ENCODE measurements around the gene TAS2R19.

Gene TAS2R19

GRCh38 chr12:10986812-10987211 lies 35.6 kb downstream of the TAS2R19 start, which contains the start of gene TAS2R50:
TAS2R50 (minus strand) TSS chr12:10986912; CDS start chr12:10986860, 52 bp downstream.
- TF ChIP-seq NFIC (IDR thresholded peaks at IDR 0.05): no peak
- no peak for TF ChIP-seq TAF1 (IDR thresholded peaks at IDR 0.05; ENCODE audit: low read depth)

DNA sequence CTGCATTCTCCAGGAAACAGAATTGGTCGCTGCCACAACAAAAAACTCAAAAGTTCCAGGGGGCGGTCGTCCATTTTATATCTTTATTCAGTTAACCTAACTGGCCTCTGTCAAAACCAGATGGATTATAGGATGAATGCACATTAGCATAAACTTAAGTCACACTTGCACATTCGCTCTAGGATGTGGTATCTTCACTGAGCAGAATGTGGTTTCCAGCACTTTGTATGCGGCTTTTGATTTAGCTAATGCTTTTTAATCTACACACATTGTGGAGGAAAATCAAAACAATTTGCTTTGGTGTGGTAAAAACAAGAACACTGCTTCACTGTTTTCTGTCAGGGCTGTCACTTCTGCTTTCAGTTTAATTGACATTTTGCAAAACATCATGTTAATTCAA lies 40.2 kb downstream of the TAS2R19 start:
- TF ChIP-seq FOXM1 (IDR thresholded peaks at IDR 0.05; ENCODE audit: borderline replicate concordance, low read depth) (no peak), CEBPB (IDR thresholded peaks at IDR 0.05) (no peak), MAX (IDR thresholded peaks at IDR 0.05) (no peak)

GRCh38 chr12:10974965-10975364 lies 47.5 kb downstream of the TAS2R19 start:
- no peak for TF ChIP-seq CEBPB (IDR thresholded peaks at IDR 0.05)
- no peak for TF ChIP-seq REST (IDR thresholded peaks at IDR 0.05; ENCODE audit: low read depth)
- TF ChIP-seq, protein P1, sequence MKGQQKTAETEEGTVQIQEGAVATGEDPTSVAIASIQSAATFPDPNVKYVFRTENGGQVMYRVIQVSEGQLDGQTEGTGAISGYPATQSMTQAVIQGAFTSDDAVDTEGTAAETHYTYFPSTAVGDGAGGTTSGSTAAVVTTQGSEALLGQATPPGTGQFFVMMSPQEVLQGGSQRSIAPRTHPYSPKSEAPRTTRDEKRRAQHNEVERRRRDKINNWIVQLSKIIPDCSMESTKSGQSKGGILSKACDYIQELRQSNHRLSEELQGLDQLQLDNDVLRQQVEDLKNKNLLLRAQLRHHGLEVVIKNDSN (IDR thresholded peaks at IDR 0.05): no peak
- TF ChIP-seq CREB1 (IDR thresholded peaks at IDR 0.05; ENCODE audit: low read depth): no peak
- TF ChIP-seq TEAD4 (IDR thresholded peaks at IDR 0.05): no peak
- TF ChIP-seq EP300 (IDR thresholded peaks at IDR 0.05; ENCODE audit: borderline replicate concordance): no peak
- TF ChIP-seq FOXM1 (IDR thresholded peaks at IDR 0.05; ENCODE audit: borderline replicate concordance, low read depth): no peak
- no peak for TF ChIP-seq EGR1 (IDR thresholded peaks at IDR 0.05)
- TF ChIP-seq YY1 (IDR thresholded peaks at IDR 0.05; ENCODE audit: low read depth): no peak
- TF ChIP-seq TCF12 (IDR thresholded peaks at IDR 0.05; ENCODE audit: low read depth): no peak
- TF ChIP-seq TAF1 (IDR thresholded peaks at IDR 0.05; ENCODE audit: low read depth): no peak
- no peak for TF ChIP-seq MAX (IDR thresholded peaks at IDR 0.05)
- TF ChIP-seq ZBTB7A (IDR thresholded peaks at IDR 0.05; ENCODE audit: low read depth): no peak
- no peak for TF ChIP-seq RAD21 (IDR thresholded peaks at IDR 0.05; ENCODE audit: low read depth)
- no peak for TF ChIP-seq NFIC (IDR thresholded peaks at IDR 0.05)
